Mammary epithelial cell (primary cell): ENCODE data around the gene GNG13.

Experiments used
- EZH2 ChIP-seq: IDR thresholded peaks from 2 replicates; pipeline ENCODE4 v1.6.1; 2012; ENCODE audit warnings: low read length, inconsistent platforms, borderline replicate concordance
- TF ChIP-seq, protein P1 (sequence below), 2 donors: IDR thresholded peaks in 1 of 2; conservative IDR thresholded peaks in 1 of 2; 2 replicates each; pipeline ENCODE4 v1.5.1; 2011 to 2012; ENCODE audit warnings: inconsistent platforms in 2 of 2, low read length in 2 of 2, mild to moderate bottlenecking in 2 of 2, control low read depth in 1 of 2, low read depth in 1 of 2; ENCODE audit not compliant: insufficient read depth in 1 of 2; ENCODE audit errors: extremely low read depth in 1 of 2

DNA sequence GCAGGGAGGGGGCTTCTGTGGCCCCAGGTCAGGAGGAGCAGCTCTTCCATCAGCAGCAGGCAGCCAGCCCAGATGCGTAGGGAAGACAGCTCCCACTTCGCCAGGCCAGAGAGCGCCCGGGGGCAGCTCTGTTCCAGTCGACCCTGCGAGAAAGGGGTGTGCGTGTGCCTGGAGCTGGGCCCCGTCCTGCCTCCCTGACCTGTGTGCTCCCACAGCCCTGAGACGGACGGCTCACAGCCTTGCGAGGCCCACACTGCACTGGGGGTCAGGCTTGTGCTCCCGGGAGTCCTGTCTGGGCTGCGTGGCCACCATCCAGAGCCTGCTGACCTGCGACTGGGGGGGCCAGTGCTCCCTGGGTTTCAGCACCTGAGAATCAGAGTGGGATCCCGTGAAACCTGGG, 40.5 kb downstream of the GNG13 start:
- TF ChIP-seq, protein P1, sequence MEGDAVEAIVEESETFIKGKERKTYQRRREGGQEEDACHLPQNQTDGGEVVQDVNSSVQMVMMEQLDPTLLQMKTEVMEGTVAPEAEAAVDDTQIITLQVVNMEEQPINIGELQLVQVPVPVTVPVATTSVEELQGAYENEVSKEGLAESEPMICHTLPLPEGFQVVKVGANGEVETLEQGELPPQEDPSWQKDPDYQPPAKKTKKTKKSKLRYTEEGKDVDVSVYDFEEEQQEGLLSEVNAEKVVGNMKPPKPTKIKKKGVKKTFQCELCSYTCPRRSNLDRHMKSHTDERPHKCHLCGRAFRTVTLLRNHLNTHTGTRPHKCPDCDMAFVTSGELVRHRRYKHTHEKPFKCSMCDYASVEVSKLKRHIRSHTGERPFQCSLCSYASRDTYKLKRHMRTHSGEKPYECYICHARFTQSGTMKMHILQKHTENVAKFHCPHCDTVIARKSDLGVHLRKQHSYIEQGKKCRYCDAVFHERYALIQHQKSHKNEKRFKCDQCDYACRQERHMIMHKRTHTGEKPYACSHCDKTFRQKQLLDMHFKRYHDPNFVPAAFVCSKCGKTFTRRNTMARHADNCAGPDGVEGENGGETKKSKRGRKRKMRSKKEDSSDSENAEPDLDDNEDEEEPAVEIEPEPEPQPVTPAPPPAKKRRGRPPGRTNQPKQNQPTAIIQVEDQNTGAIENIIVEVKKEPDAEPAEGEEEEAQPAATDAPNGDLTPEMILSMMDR (conservative IDR thresholded peaks at IDR 0.05 in 1 of 2, IDR thresholded peaks at IDR 0.05 in 1 of 2; ENCODE audit: extremely low read depth in 1 of 2, insufficient read depth in 1 of 2, low read depth in 1 of 2, low read length in 2 of 2), result no peak
- no peak for TF ChIP-seq EZH2
